Activated CD4-positive, alpha-beta T cell treated with anti-CD3 and anti-CD28 coated beads for 36 hours (primary cell): Measurements from ENCODE around the gene UBE2J2. TPM values are rescaled to one million over a fixed set of nuclear protein-coding genes. Genes with fewer than 3 reads are reported as not detected.
A peak's percentile ranks its signal among the peaks of the same experiment; 100 is the strongest.

ENCODE experiments used
- ATAC-seq: fragments of 200-7000 bp; cut with Tn5 transposase; one replicate; pipeline ENCODE4 v1.10.0; 2021; ENCODE audit warnings: mild to moderate bottlenecking, moderate library complexity
- CTCF ChIA-PET: fragments of 350-600 bp; sonication (Branson Sonifier 250); formaldehyde crosslinking; loops from one replicate; lab custom pipeline; 2021; ENCODE audit warnings: antibody characterized with exemption; lab: Charles Lee
- POLR2A ChIA-PET: fragments of 350-600 bp; sonication (Branson Sonifier 250); formaldehyde crosslinking; loops from one replicate; lab custom pipeline; 2021; ENCODE audit warnings: antibody characterized with exemption, inconsistent platforms; lab: Charles Lee
- DNase-seq: peaks from one replicate; pipeline ENCODE4 v3.0.0-alpha.2; 2020
- H3K27ac Mint-ChIP-seq: one replicate; pipeline ENCODE4 v1.8.0; 2021; ENCODE audit warnings: mixed read lengths
- H3K27me3 Mint-ChIP-seq: one replicate; pipeline ENCODE4 v1.8.0; 2021; ENCODE audit warnings: mixed read lengths
- H3K36me3 Mint-ChIP-seq: one replicate; pipeline ENCODE4 v1.8.0; 2021; ENCODE audit warnings: low read depth, mixed read lengths
- H3K4me1 Mint-ChIP-seq: one replicate; pipeline ENCODE4 v1.8.0; 2021; ENCODE audit warnings: mixed read lengths
- H3K4me3 Mint-ChIP-seq: one replicate; pipeline ENCODE4 v1.8.0; 2021; ENCODE audit warnings: mild to moderate bottlenecking, moderate library complexity, mixed read lengths
- H3K9me3 Mint-ChIP-seq: one replicate; pipeline ENCODE4 v1.8.0; 2021; ENCODE audit warnings: low read depth, mixed read lengths
- intact Hi-C, 2 experiments: fragments of 100-400 bp; cut with DNase I in 1 of 2; cut with micrococcal nuclease in 1 of 2; formaldehyde crosslinking; loops; one replicate each; pipeline versions ENCODE4 v1.14.2 to v1.15.1; 2022 to 2024; cut with DNase I, micrococcal nuclease
- total RNA-seq, 2 experiments: library from RNA; stranded (reverse); gene quantifications; one replicate each; pipeline ENCODE4 v1.2.3, GENCODE V29; 2021

The UBE2J2 gene
- total RNA-seq, 2 experiments from 2014 or later: 57.4 to 60.2 TPM

GRCh38 chr1:1293263-1294249 is 19.9 kb upstream of the UBE2J2 start:
- ATAC-seq: no peak
- H3K36me3 Mint-ChIP-seq: no peaks in the 10 kb centered on the region
- H3K27me3 Mint-ChIP-seq: no peaks in the 10 kb centered on the region
- POLR2A ChIA-PET: no interaction called here
- intact Hi-C loops: loop anchor here (5.0 kb wide), 2 partner anchors 171 to 311 kb away; partner anchors contain the start of gene PERM1 (in 1 of the 2)
- H3K9me3 Mint-ChIP-seq: no peaks in the 10 kb centered on the region
- no peak overlapping the region for H3K4me3 Mint-ChIP-seq
- H3K4me1 Mint-ChIP-seq: no peaks in the 10 kb centered on the region
- no peak for DNase-seq
- H3K27ac Mint-ChIP-seq: no peak overlapping the region
- CTCF ChIA-PET: interaction anchor here (0.6 kb wide), 1 partner anchor 171 kb away, joined by 4 read pairs; no protein-coding TSS in a partner anchor

GRCh38 chr1:1292851-1293250 is 19.2 kb upstream of the UBE2J2 start:
- no peaks in the 10 kb centered on the region for H3K4me1 Mint-ChIP-seq
- no peak overlapping the region for H3K4me3 Mint-ChIP-seq
- ChIA-PET CTCF (interaction anchor here (0.6 kb wide), 1 partner anchor 170 kb away, joined by 4 read pairs; no protein-coding TSS in a partner anchor), POLR2A (no interaction called here)
- no peaks in the 10 kb centered on the region for H3K36me3 Mint-ChIP-seq
- no peaks in the 10 kb centered on the region for H3K27me3 Mint-ChIP-seq
- H3K27ac Mint-ChIP-seq: no peak overlapping the region
- intact Hi-C loops: loop anchor here (1.0 to 5.0 kb wide), 3 partner anchors 171 to 311 kb away; partner anchors contain the start of gene PERM1 (in 1 of the 2)
- ATAC-seq: no peak
- no peak for DNase-seq
- H3K9me3 Mint-ChIP-seq: no peaks in the 10 kb centered on the region

- H3K4me1 Mint-ChIP-seq: no peaks in the 10 kb centered on the region
- CTCF ChIA-PET: interaction anchor here (1.6 kb wide), 1 partner anchor 170 kb away, joined by 9 read pairs; no protein-coding TSS in a partner anchor
- no peaks in the 10 kb centered on the region for H3K27me3 Mint-ChIP-seq
- no peak for DNase-seq
- ATAC-seq: no peak
- intact Hi-C loops: loop anchor here (1.0 to 5.0 kb wide), 3 partner anchors 170 to 310 kb away; partner anchors contain the start of gene PERM1 (in 1 of the 2)
- H3K36me3 Mint-ChIP-seq: no peaks in the 10 kb centered on the region
- H3K9me3 Mint-ChIP-seq: no peaks in the 10 kb centered on the region
- H3K27ac Mint-ChIP-seq: no peak overlapping the region
- no peak overlapping the region for H3K4me3 Mint-ChIP-seq
- POLR2A ChIA-PET: no interaction called here
Measured at GRCh38 chr1:1292442-1292779, 18.8 kb upstream of the UBE2J2 start.

- intact Hi-C loops: loop anchor here (1.0 to 5.0 kb wide), 3 partner anchors 169 to 309 kb away; partner anchors contain the start of gene PERM1 (in 1 of the 2)
- Mint-ChIP-seq H3K27ac (no peak overlapping the region), H3K36me3 (no peaks in the 10 kb centered on the region), H3K9me3 (no peaks in the 10 kb centered on the region), H3K27me3 (no peaks in the 10 kb centered on the region), H3K4me1 (no peaks in the 10 kb centered on the region), H3K4me3 (no peak overlapping the region)
- ChIA-PET CTCF (interaction anchor here (0.6 to 1.6 kb wide), 2 partner anchors 170 to 194 kb away, joined by 4 to 9 read pairs; no protein-coding TSS in a partner anchor), POLR2A (interaction anchor here (0.5 to 0.6 kb wide), 2 partner anchors 75 to 389 kb away, joined by 3 to 5 read pairs; no protein-coding TSS in a partner anchor)
- DNase-seq (peak; percentile 74), ATAC-seq (peak; percentile 72)
Measured at GRCh38 chr1:1291548-1292441, 18.1 kb upstream of the UBE2J2 start.

- CTCF ChIA-PET: interaction anchor here (0.6 to 1.6 kb wide), 3 partner anchors 169 to 258 kb away, joined by 4 to 9 read pairs (median 4); no protein-coding TSS in a partner anchor
- no peaks in the 10 kb centered on the region for H3K9me3 Mint-ChIP-seq
- no peaks in the 10 kb centered on the region for H3K4me1 Mint-ChIP-seq
- DNase-seq (no peak), ATAC-seq (no peak)
- no peaks in the 10 kb centered on the region for H3K36me3 Mint-ChIP-seq
- H3K27me3 Mint-ChIP-seq: no peaks in the 10 kb centered on the region
- intact Hi-C loops: loop anchor here (5.0 kb wide), 2 partner anchors 169 to 309 kb away; partner anchors contain the start of gene PERM1 (in 1 of the 2)
- POLR2A ChIA-PET: interaction anchor here (0.5 to 0.6 kb wide), 2 partner anchors 74 to 389 kb away, joined by 3 to 5 read pairs; no protein-coding TSS in a partner anchor
- H3K27ac Mint-ChIP-seq: no peak overlapping the region
- no peak overlapping the region for H3K4me3 Mint-ChIP-seq
Measured at GRCh38 chr1:1291023-1291528, 17.4 kb upstream of the UBE2J2 start.

- Mint-ChIP-seq H3K9me3 (no peaks in the 10 kb centered on the region), H3K4me1 (no peaks in the 10 kb centered on the region), H3K36me3 (no peaks in the 10 kb centered on the region), H3K4me3 (no peak overlapping the region), H3K27ac (no peak overlapping the region), H3K27me3 (no peaks in the 10 kb centered on the region)
- ChIA-PET CTCF (interaction anchor here (0.7 kb wide), 1 partner anchor 257 kb away, joined by 4 read pairs; no protein-coding TSS in a partner anchor), POLR2A (no interaction called here)
- peak; percentile 80 for DNase-seq
- ATAC-seq: peak; percentile 65
- intact Hi-C loops: loop anchor here (5.0 kb wide), 2 partner anchors 168 to 308 kb away; partner anchors contain the start of gene PERM1 (in 1 of the 2)
Measured at GRCh38 chr1:1290238-1290731, 16.6 kb upstream of the UBE2J2 start.

GRCh38 chr1:1287288-1288110 is 13.8 kb upstream of the UBE2J2 start:
- Mint-ChIP-seq H3K27me3 (no peaks in the 10 kb centered on the region), H3K36me3 (no peaks in the 10 kb centered on the region), H3K4me1 (no peaks in the 10 kb centered on the region), H3K9me3 (no peaks in the 10 kb centered on the region), H3K4me3 (no peak overlapping the region), H3K27ac (no peak overlapping the region)
- ATAC-seq: no peak
- DNase-seq: peak; percentile 32
- intact Hi-C loops: no loop called here
- ChIA-PET POLR2A (no interaction called here), CTCF (no interaction called here)

GRCh38 chr1:1286313-1287261 is 12.9 kb upstream of the UBE2J2 start:
- no peaks in the 10 kb centered on the region for H3K4me1 Mint-ChIP-seq
- H3K27me3 Mint-ChIP-seq: no peaks in the 10 kb centered on the region
- intact Hi-C loops: no loop called here
- ATAC-seq (no peak), DNase-seq (no peak)
- H3K4me3 Mint-ChIP-seq: no peak overlapping the region
- no peak overlapping the region for H3K27ac Mint-ChIP-seq
- CTCF ChIA-PET: no interaction called here
- H3K9me3 Mint-ChIP-seq: no peaks in the 10 kb centered on the region
- POLR2A ChIA-PET: no interaction called here
- no peaks in the 10 kb centered on the region for H3K36me3 Mint-ChIP-seq

GRCh38 chr1:1285611-1286311 is 12.1 kb upstream of the UBE2J2 start:
- intact Hi-C loops: no loop called here
- Mint-ChIP-seq H3K27me3 (no peaks in the 10 kb centered on the region), H3K4me3 (no peak overlapping the region), H3K4me1 (no peaks in the 10 kb centered on the region), H3K36me3 (no peaks in the 10 kb centered on the region), H3K27ac (no peak overlapping the region), H3K9me3 (no peaks in the 10 kb centered on the region)
- POLR2A ChIA-PET: no interaction called here
- CTCF ChIA-PET: no interaction called here
- ATAC-seq (no peak), DNase-seq (no peak)
